ENCODE measurements around the gene NPFFR1.

GRCh38 chr10:70227548-70228320 is 56.1 kb downstream of the NPFFR1 start:
- TF ChIP-seq ZNF274 (IDR thresholded peaks at IDR 0.05; ENCODE audit: low read depth, low read length) (no peak), SUZ12 (IDR thresholded peaks at IDR 0.05; ENCODE audit: extremely low read depth, insufficient read depth, insufficient read length) (no peak)
